HCT116 (cell line): Measurements from ENCODE around the gene XYLT1.

Experiments used
- ATF3 ChIP-seq: IDR thresholded peaks from 2 replicates; pipeline ENCODE4 v1.6.1; 2012
- CEBPB ChIP-seq: IDR thresholded peaks from 2 replicates; pipeline ENCODE4 v1.6.1; 2012; ENCODE audit warnings: low read depth
- CTCF ChIP-seq, 3 experiments: fragments of 200-600 bp in 1 of 3; sonication (generic) in 1 of 3; IDR thresholded peaks in 2 of 3; conservative IDR thresholded peaks in 1 of 3; 2 replicates each; pipeline ENCODE4 v1.5.1; 2012 to 2017; ENCODE audit warnings: low read depth in 2 of 3, low read length in 2 of 3, antibody characterized with exemption in 1 of 3, borderline replicate concordance in 1 of 3, control low read depth in 1 of 3, mild to moderate bottlenecking in 1 of 3, mixed read lengths in 1 of 3, mixed run types in 1 of 3, moderate library complexity in 1 of 3; ENCODE audit not compliant: insufficient read depth in 1 of 3
- EZH2 ChIP-seq: fragments of 200-600 bp; sonication (generic); IDR thresholded peaks from 2 replicates; pipeline ENCODE4 v1.6.1; 2017; ENCODE audit warnings: antibody characterized with exemption, mixed run types
- JUND ChIP-seq: IDR thresholded peaks from 2 replicates; pipeline ENCODE4 v1.6.1; 2012
- POLR2A ChIP-seq: IDR thresholded peaks from 2 replicates; pipeline ENCODE4 v1.7.0; 2011; ENCODE audit warnings: borderline replicate concordance; ENCODE audit not compliant: insufficient read depth, insufficient read length; ENCODE audit errors: extremely low read depth
- POLR2AphosphoS5 ChIP-seq: IDR thresholded peaks from 2 replicates; pipeline ENCODE4 v1.6.1; 2011; ENCODE audit warnings: mild to moderate bottlenecking, low read depth, low read length, moderate library complexity
- RAD21 ChIP-seq: IDR thresholded peaks from 2 replicates; pipeline ENCODE4 v1.6.1; 2012; ENCODE audit warnings: low read depth, mild to moderate bottlenecking
- SIN3A ChIP-seq: IDR thresholded peaks from 2 replicates; pipeline ENCODE4 v1.6.1; 2012; ENCODE audit warnings: low read depth
- YY1 ChIP-seq: IDR thresholded peaks from 2 replicates; pipeline ENCODE4 v1.6.1; 2011; ENCODE audit warnings: low read length, low read depth, moderate library complexity, mild to moderate bottlenecking; ENCODE audit not compliant: insufficient replicate concordance; ENCODE audit errors: extremely low read depth
- TF ChIP-seq, protein P1 (sequence below): IDR thresholded peaks from 2 replicates; pipeline ENCODE4 v1.6.1; 2011; ENCODE audit warnings: mild to moderate bottlenecking, low read length, moderate library complexity; ENCODE audit not compliant: insufficient replicate concordance; ENCODE audit errors: extremely low read depth

DNA sequence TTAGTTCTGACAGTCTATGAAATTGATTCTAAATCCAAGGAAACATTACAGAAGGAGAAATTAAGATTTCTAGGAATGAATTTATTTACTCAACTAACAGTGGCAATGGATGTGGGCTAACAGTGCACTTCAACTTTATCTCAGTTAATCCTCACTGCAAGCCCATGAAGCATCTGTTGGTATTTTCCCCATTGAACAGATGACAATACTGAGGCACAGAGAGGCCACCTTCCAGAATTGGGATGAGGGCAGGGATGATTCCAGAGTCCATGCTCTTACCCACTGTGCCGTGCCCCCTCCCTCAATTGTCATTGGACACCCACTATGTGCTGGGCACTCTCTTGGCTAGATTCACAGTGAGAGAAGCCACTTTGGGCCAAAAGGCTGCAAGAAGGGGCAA, 89.0 kb downstream of the XYLT1 start:
- no peak for TF ChIP-seq POLR2A
- TF ChIP-seq EZH2 = no peak
- no peak for TF ChIP-seq CTCF (IDR thresholded peaks at IDR 0.05 in 2 of 3, conservative IDR thresholded peaks at IDR 0.05 in 1 of 3; ENCODE audit: borderline replicate concordance in 1 of 3, insufficient read depth in 1 of 3, low read depth in 2 of 3, low read length in 2 of 3)
- TF ChIP-seq, protein P1, sequence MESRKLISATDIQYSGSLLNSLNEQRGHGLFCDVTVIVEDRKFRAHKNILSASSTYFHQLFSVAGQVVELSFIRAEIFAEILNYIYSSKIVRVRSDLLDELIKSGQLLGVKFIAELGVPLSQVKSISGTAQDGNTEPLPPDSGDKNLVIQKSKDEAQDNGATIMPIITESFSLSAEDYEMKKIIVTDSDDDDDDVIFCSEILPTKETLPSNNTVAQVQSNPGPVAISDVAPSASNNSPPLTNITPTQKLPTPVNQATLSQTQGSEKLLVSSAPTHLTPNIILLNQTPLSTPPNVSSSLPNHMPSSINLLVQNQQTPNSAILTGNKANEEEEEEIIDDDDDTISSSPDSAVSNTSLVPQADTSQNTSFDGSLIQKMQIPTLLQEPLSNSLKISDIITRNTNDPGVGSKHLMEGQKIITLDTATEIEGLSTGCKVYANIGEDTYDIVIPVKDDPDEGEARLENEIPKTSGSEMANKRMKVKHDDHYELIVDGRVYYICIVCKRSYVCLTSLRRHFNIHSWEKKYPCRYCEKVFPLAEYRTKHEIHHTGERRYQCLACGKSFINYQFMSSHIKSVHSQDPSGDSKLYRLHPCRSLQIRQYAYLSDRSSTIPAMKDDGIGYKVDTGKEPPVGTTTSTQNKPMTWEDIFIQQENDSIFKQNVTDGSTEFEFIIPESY = no peak
- TF ChIP-seq JUND = no peak
- no peak for TF ChIP-seq SIN3A
- TF ChIP-seq RAD21 = no peak
- no peak for TF ChIP-seq POLR2AphosphoS5
- TF ChIP-seq ATF3 = no peak
- no peak for TF ChIP-seq CEBPB
- no peak for TF ChIP-seq YY1
